ENCODE data around the gene TUBA1A.
"Not testable (repeated sequence)": the region's sequence is repeated elsewhere in the genome, so short reads cannot be mapped to it uniquely, and the experiment has no call there.

TUBA1A gene

GRCh38 chr12:49160399-49160798 lies 28.5 kb downstream of the TUBA1A start:
- in situ Hi-C loops (cut with MboI; ENCODE audit: low sequenced_read_pairs) = no loop called here

- in situ Hi-C loops (cut with MboI; ENCODE audit: low sequenced_read_pairs) = no loop called here
These were observed 34.7 kb downstream of the TUBA1A start for GRCh38 chr12:49154221-49154620.

- in situ Hi-C loops (cut with MboI; ENCODE audit: low sequenced_read_pairs) = no loop called here
These were observed 41.5 kb downstream of the TUBA1A start for GRCh38 chr12:49147384-49147783.

GRCh38 chr12:49146406-49146805 lies 42.5 kb downstream of the TUBA1A start:
- in situ Hi-C loops (cut with MboI; ENCODE audit: low sequenced_read_pairs) = no loop called here

- in situ Hi-C loops (cut with MboI; ENCODE audit: low sequenced_read_pairs) = no loop called here
These were observed 44.5 kb downstream of the TUBA1A start for GRCh38 chr12:49144384-49144783.

- in situ Hi-C loops (cut with MboI; ENCODE audit: low sequenced_read_pairs) = no loop called here
These were observed 49.9 kb downstream of the TUBA1A start for GRCh38 chr12:49138999-49139398.

- in situ Hi-C loops (cut with MboI; ENCODE audit: low sequenced_read_pairs) = no loop called here
These were observed 50.3 kb downstream of the TUBA1A start for GRCh38 chr12:49138587-49138986.

- in situ Hi-C loops (cut with MboI; ENCODE audit: low sequenced_read_pairs) = no loop called here
These were observed 51.4 kb downstream of the TUBA1A start for GRCh38 chr12:49137476-49137875.

GRCh38 chr12:49136997-49137396 lies 51.9 kb downstream of the TUBA1A start:
- in situ Hi-C loops (cut with MboI; ENCODE audit: low sequenced_read_pairs) = not testable (repeated sequence)
